Omental fat pad (tissue), 4 donors: ENCODE data around the gene FBXO36. TPM values are rescaled to one million over a fixed set of nuclear protein-coding genes. Genes with fewer than 3 reads are reported as not detected.
"Not testable (repeated sequence)": the region's sequence is repeated elsewhere in the genome, so short reads cannot be mapped to it uniquely, and the experiment has no call there.

ENCODE experiments used
- ATAC-seq: fragments of 150-250 bp; one replicate; pipeline ENCODE4 v1.9.1; 2016; ENCODE audit warnings: mild to moderate bottlenecking, moderate library complexity; ENCODE audit not compliant: low FRiP score
- DNase-seq: peaks from one replicate; pipeline ENCODE4 v3.0.0-alpha.2; 2019; ENCODE audit warnings: low spot score
- total RNA-seq, 4 donors: library from RNA; depleted of rRNA; stranded (reverse); fragments of >200 nt; gene quantifications; one replicate each; pipeline ENCODE4 v1.1.0, GENCODE V29; 2016
- TF ChIP-seq, protein P1 (sequence below), 3 donors: fragments of 450-650 bp; IDR thresholded peaks; one replicate each; pipeline ENCODE4 v1.5.1; 2016 to 2017; ENCODE audit warnings: antibody characterized with exemption in 3 of 3, mild to moderate bottlenecking in 3 of 3, moderate library complexity in 2 of 3

Gene FBXO36
- total RNA-seq, 4 donors from 2014 or later: 1.1 to 3.5 (median 2.3) TPM

DNA sequence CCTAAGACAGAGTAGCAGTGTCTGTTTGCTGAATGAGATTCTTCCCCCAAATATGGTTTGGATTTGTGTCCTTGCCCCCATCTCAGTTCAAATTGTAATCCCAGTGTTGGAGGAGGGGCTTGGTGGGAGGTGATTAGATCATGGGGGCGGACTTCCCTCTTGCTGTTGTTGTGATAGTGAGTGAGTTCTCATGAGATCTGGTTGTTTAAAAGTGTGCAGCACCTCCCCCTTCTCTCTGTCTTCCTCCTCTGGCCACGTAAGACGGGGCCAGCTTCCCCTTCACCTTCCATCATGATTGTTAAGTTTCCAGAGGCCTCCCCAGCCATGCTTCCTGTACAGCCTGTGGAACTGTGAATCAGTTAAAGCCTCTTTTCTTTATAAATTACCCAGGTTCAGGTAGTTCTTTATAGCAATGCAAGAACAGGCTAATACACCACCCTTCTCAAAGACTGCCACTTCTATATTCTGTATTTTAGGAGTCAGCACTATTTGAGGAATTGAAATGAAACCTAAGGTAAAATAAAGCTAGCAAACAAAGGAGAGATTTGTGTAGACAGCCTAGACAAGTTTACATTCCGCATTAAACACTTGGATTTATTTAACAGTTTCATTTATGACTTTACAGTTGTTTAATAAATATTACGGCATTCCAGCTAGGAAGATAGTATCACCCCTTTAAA is 21.6 kb downstream of the FBXO36 start:
- TF ChIP-seq, protein P1, sequence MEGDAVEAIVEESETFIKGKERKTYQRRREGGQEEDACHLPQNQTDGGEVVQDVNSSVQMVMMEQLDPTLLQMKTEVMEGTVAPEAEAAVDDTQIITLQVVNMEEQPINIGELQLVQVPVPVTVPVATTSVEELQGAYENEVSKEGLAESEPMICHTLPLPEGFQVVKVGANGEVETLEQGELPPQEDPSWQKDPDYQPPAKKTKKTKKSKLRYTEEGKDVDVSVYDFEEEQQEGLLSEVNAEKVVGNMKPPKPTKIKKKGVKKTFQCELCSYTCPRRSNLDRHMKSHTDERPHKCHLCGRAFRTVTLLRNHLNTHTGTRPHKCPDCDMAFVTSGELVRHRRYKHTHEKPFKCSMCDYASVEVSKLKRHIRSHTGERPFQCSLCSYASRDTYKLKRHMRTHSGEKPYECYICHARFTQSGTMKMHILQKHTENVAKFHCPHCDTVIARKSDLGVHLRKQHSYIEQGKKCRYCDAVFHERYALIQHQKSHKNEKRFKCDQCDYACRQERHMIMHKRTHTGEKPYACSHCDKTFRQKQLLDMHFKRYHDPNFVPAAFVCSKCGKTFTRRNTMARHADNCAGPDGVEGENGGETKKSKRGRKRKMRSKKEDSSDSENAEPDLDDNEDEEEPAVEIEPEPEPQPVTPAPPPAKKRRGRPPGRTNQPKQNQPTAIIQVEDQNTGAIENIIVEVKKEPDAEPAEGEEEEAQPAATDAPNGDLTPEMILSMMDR (IDR thresholded peaks at IDR 0.05): no peak
- DNase-seq (no peak), ATAC-seq (no peak)

DNA sequence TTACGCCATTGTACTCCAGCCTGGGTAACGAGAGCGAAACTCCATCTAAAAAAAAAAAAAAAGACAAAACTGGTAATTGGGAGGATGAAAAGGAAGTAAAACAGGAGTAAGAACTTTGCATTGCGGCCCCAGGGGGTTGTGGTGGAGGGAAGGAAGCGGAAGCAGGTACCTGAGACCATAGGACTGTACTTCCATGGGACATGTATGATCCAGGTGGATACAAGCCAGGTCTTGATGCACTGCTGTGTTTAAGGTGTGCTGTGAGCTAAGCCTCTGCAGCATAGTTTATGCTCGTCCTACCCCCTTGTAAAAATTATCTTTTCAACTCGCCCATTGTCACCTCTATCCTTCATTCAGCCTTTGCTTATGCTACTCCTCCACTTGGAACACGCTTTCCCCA is 23.7 kb downstream of the FBXO36 start:
- DNase-seq: no peak
- TF ChIP-seq, protein P1 (IDR thresholded peaks at IDR 0.05): no peak
- ATAC-seq: no peak

- DNase-seq (no peak), ATAC-seq (no peak)
- TF ChIP-seq, protein P1 (IDR thresholded peaks at IDR 0.05): no peak
These were observed 25.2 kb downstream of the FBXO36 start for GRCh38 chr2:229947544-229947943.

DNA sequence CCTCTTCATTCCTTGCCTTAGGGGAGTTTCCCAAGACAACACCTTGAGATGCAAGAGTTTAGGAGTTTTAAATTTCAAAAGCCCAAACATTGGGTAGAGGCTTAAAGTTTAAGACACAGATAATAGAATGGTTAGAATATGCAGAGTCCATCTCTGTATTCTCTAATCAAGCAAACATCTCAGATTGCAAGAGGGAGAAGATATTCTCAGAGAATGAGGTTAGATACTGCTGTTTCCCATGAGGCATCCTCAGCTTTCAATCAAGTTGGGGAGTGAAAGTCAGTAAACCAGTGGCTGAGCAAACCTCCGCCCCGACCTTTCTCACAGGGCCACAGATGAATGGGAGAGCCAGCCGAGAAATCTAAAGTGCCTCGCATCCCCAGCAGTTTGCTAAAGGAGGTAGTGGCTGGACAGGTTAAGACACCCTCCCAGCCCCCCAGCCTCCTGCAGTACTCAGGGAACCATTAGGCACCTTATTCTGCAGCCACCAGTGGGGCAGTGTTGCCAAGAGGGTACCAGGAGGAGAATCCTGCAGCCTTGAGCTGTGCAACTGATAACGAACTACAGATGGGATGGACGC is 30.0 kb downstream of the FBXO36 start:
- TF ChIP-seq, protein P1 (IDR thresholded peaks at IDR 0.05): no peak
- ATAC-seq (no peak), DNase-seq (no peak)

DNA sequence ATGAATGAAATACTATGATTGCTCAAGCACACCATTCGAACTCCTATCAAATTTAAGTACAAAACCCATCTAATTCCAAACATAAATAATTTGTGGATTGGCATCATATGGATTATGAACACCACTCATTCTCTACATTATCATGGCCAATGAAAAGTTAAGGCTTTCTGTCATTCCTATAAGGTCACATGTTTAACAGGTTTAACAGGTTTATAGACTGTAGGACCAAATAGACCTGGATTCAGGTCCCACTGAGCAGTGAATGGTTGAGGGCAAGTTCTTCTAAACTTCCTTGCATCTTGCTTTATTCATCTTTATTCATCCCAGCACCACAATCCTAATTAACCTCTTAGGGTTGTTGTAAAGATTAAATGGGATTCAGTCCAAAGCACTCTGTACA is 33.4 kb downstream of the FBXO36 start:
- no peak for DNase-seq
- ATAC-seq: no peak
- TF ChIP-seq, protein P1 (IDR thresholded peaks at IDR 0.05): no peak

GRCh38 chr2:229956491-229956890 is 34.2 kb downstream of the FBXO36 start:
- no peak for DNase-seq
- TF ChIP-seq, protein P1 (IDR thresholded peaks at IDR 0.05): no peak
- ATAC-seq: no peak

GRCh38 chr2:229963596-229963995 is 41.3 kb downstream of the FBXO36 start:
- ATAC-seq, DNase-seq: not testable (repeated sequence)
